ENCODE measurements around the gene MYO16.

Gene MYO16

DNA sequence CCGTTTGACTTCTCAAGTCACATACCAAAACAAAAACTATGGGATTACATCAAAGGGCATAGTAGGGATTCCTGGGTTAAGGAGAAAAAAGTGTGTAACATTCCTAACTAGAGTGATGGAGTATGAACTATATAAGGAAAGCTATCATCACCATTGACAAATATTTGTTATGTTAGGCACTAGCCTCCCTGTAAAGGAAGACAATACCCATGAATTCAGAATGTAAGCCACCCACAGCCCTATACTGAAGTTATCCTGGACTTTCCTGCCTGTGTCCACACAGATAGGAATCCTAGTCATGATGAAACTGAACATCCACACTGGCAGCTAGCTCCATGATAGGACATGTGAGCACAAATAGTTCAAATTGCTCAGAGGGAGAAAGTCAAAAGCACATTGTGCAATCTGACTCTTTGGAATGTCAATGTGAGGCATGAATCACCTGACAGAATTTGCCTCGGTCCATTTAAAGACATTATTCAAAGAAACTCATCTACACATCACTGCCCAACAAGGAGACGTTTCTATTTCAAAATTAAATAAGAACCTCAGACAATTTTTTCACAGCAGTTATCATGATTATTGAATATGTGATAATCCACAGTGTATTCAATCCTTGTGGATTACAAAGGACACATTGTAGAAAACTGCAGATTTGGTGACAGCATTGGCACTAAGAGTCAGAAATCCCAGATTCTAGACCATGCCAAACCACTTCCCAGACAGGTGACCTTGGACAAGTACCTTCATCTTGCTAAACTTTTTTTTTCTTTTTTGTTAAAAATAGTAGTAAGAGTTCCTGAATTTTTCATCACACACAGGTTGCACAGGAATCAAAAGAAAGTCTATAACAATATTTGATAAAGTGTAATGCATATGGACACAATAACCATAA is 627.7 kb downstream of the MYO16 start:
- no peaks in the 10 kb centered on the region for H3K36me3 ChIP-seq (ENCODE audit: insufficient read depth, low read length)
- H3K9me3 ChIP-seq (ENCODE audit: insufficient read depth, low read depth, low read length): no peaks in the 10 kb centered on the region; the same call in 1 of the 2 replicates
- H3K9ac ChIP-seq (ENCODE audit: low read depth, low read length, poor library complexity, severe bottlenecking): no peak overlapping the region
- H3F3A ChIP-seq (ENCODE audit: low read depth): no peaks in the 10 kb centered on the region
- H4K20me1 ChIP-seq (ENCODE audit: insufficient read depth, low read length, poor library complexity, severe bottlenecking): no peaks in the 10 kb centered on the region
- no peak overlapping the region for H3K4me3 ChIP-seq (ENCODE audit: low read length, poor library complexity, severe bottlenecking)
- H3K4me1 ChIP-seq (ENCODE audit: insufficient read depth, low read length, poor library complexity, severe bottlenecking): no peaks in the 10 kb centered on the region
- no peak overlapping the region for H3K4me2 ChIP-seq (ENCODE audit: low read depth, low read length, poor library complexity, severe bottlenecking)
- TF ChIP-seq EZH2phosphoT487 (IDR thresholded peaks at IDR 0.05; ENCODE audit: borderline replicate concordance): no peak
- TF ChIP-seq, protein P1, sequence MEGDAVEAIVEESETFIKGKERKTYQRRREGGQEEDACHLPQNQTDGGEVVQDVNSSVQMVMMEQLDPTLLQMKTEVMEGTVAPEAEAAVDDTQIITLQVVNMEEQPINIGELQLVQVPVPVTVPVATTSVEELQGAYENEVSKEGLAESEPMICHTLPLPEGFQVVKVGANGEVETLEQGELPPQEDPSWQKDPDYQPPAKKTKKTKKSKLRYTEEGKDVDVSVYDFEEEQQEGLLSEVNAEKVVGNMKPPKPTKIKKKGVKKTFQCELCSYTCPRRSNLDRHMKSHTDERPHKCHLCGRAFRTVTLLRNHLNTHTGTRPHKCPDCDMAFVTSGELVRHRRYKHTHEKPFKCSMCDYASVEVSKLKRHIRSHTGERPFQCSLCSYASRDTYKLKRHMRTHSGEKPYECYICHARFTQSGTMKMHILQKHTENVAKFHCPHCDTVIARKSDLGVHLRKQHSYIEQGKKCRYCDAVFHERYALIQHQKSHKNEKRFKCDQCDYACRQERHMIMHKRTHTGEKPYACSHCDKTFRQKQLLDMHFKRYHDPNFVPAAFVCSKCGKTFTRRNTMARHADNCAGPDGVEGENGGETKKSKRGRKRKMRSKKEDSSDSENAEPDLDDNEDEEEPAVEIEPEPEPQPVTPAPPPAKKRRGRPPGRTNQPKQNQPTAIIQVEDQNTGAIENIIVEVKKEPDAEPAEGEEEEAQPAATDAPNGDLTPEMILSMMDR (conservative IDR thresholded peaks at IDR 0.05; ENCODE audit: low read length): no peak
- no peaks in the 10 kb centered on the region for H3K79me2 ChIP-seq (ENCODE audit: insufficient read depth, low read length)
- no peaks in the 10 kb centered on the region for H3K27me3 ChIP-seq (ENCODE audit: insufficient read depth, low read length, poor library complexity, severe bottlenecking)
- H3K9me2 ChIP-seq (replicated peaks; ENCODE audit: low read depth, low read length): no peaks in the 10 kb centered on the region
- H2AFZ ChIP-seq (ENCODE audit: low read length): no peak overlapping the region
